ENCODE measurements around the gene TEPSIN.
A peak's percentile ranks its signal among the peaks of the same experiment; 100 is the strongest.

TEPSIN gene

GRCh38 chr17:81219476-81220180, 19.2 kb downstream of the TEPSIN start:
- DNase-seq = no peak

GRCh38 chr17:81218991-81219390, 19.9 kb downstream of the TEPSIN start:
- no peak for DNase-seq

- no peak for DNase-seq
Observed at GRCh38 chr17:81218459-81218858, 20.4 kb downstream of the TEPSIN start.

- no peak for DNase-seq
Observed at GRCh38 chr17:81217491-81217890, 21.4 kb downstream of the TEPSIN start.

GRCh38 chr17:81213978-81214377, 24.9 kb downstream of the TEPSIN start:
- no peak for DNase-seq

GRCh38 chr17:81212365-81212764, 26.5 kb downstream of the TEPSIN start:
- DNase-seq = no peak

GRCh38 chr17:81210868-81211267, 28.0 kb downstream of the TEPSIN start:
- no peak for DNase-seq

GRCh38 chr17:81210466-81210865, 28.4 kb downstream of the TEPSIN start:
- DNase-seq = no peak

GRCh38 chr17:81209141-81209540, 29.7 kb downstream of the TEPSIN start:
- no peak for DNase-seq

- no peak for DNase-seq
Observed at GRCh38 chr17:81208651-81209050, 30.2 kb downstream of the TEPSIN start.

- DNase-seq = no peak
Observed at GRCh38 chr17:81207610-81208581, 31.0 kb downstream of the TEPSIN start.

GRCh38 chr17:81206657-81207056, 32.2 kb downstream of the TEPSIN start:
- DNase-seq = no peak

- DNase-seq = no peak
Observed at GRCh38 chr17:81206166-81206565, 32.7 kb downstream of the TEPSIN start.

- DNase-seq = no peak
Observed at GRCh38 chr17:81204578-81204977, 34.3 kb downstream of the TEPSIN start.

- DNase-seq = no peak
Observed at GRCh38 chr17:81203136-81203535, 35.7 kb downstream of the TEPSIN start.

GRCh38 chr17:81202318-81202717, 36.5 kb downstream of the TEPSIN start:
- no peak for DNase-seq

- DNase-seq = peak; percentile 44
Observed at GRCh38 chr17:81200695-81201580, 37.9 kb downstream of the TEPSIN start.

GRCh38 chr17:81200201-81200600, 38.7 kb downstream of the TEPSIN start:
- no peak for DNase-seq

- DNase-seq = no peak
Observed at GRCh38 chr17:81199482-81199830, 39.4 kb downstream of the TEPSIN start.

GRCh38 chr17:81198826-81199481, 39.9 kb downstream of the TEPSIN start:
- no peak for DNase-seq

- DNase-seq = no peak
Observed at GRCh38 chr17:81197831-81198490, 40.9 kb downstream of the TEPSIN start.

GRCh38 chr17:81197409-81197795, 41.5 kb downstream of the TEPSIN start:
- DNase-seq = no peak

All from fibroblast of skin of abdomen (primary cell).